Head of caudate nucleus (tissue), 42 donors: ENCODE results near the gene SMR3A.

Experiments
- DNase-seq, 42 donors: peaks; one replicate each; pipeline versions ENCODE4 v3.0.0 to v3.0.0-alpha.2; 2020 to 2021; ENCODE audit warnings: mixed read lengths in 7 of 42
- intact Hi-C: fragments of 100-400 bp; cut with DNase I; formaldehyde crosslinking; loops from one replicate; pipeline ENCODE4 v1.15.0; 2022

The SMR3A gene

DNA sequence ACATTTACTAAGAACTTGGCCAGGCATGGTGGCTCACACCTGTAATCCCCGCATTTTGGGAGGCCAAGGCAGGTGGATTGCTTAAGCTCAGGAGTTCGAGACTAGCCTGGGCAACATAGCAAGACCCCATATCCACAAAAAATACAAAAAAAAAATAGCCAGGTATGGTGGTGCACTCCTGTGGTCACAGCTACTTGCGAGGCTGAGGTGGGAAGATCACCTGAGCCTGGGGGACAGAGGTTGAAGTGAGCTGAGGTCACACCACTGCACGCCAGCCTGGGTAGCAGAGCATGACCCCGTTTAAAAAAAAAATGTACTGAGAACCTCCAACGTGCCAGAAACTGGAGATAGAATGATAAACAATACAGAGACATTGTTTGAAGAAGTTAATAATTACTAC, 45.2 kb downstream of the SMR3A start:
- intact Hi-C loops = no loop called here
- DNase-seq = no peak
